NCI-H2081 treated with DMSO at 0.1 percent for 48 hours (cell line): ENCODE data around the gene PLSCR2.
"Not testable (repeated sequence)": the region's sequence is repeated elsewhere in the genome, so short reads cannot be mapped to it uniquely, and the experiment has no call there.

ENCODE experiments used
- DNase-seq: peaks from one replicate; lab custom pipeline; 2025; lab: John Stamatoyannopoulos, UW

PLSCR2 gene

DNA sequence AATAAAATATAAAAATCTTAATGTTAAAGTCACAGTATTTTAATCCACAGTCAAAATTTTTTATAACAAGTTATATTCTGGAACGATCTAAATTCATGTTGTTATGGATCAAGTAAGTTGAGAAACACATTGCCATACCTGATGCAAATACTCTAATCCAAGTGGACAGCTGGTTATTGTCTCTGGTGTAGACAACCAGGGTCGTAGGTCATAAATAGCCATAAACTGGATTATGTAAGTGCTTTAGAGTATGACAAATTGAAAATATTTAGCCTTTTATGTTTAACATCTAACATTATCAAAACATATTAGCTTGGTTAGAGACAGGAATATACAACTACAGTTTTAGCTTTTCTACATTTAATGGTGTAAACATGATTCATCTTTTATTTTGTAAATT is 53.0 kb downstream of the PLSCR2 start:
- DNase-seq = no peak

DNA sequence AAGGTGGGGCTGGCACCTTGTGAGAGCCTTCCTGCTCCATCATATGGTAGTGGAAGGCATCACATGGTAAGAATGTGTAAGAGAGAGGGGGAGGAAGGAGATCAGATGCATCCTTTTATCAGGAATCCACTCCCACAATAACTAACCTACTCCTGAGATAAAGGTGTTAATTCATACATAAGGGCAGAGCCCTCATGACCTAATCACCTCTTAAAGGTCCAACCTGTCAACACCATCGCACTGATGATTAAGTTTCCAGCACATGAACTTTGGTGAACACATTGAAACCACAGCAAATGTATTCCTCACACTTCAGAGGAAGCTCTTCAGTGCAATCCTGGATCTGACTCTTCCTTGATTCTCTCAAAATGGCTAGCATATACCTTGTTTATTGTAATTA is 55.4 kb downstream of the PLSCR2 start:
- no peak for DNase-seq

DNA sequence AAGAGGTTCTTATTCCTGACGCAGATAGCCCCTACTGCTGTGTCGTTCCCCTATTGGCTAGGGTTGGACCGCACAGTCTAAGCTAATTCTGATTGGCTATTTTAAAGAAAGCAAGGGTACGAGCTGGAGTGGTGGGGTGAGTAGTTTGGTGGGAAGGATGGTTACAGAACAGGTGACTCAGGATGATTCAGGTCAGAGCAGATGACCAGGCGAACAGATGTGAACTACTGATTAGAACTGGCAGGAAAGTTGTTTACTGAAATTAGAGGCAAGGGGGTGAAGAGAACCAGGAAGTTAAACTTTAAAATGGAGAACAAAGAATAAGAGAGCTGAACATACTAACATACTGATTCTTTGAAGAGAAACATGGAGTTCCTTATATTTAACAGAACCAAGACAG is 56.6 kb downstream of the PLSCR2 start:
- not testable (repeated sequence) for DNase-seq

DNA sequence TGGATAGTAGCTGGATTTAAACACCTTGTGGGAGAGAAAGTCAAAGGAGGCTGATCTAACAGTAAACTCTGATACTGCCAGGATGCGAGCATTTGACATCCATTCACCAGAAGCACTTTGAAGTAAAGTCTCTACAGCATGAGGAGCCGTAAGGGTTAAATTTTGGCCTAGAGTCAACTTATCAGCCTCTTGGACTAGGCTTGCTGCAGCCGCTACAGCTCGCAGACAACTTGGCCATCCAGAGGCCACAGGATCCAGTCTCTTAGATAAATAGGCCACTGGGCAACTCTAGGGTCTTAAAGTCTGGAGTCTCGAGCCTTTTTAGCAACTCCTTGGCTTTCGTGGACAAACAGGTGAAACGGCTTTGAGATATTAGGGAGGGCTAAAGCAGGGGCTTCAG is 61.4 kb downstream of the PLSCR2 start:
- no peak for DNase-seq

DNA sequence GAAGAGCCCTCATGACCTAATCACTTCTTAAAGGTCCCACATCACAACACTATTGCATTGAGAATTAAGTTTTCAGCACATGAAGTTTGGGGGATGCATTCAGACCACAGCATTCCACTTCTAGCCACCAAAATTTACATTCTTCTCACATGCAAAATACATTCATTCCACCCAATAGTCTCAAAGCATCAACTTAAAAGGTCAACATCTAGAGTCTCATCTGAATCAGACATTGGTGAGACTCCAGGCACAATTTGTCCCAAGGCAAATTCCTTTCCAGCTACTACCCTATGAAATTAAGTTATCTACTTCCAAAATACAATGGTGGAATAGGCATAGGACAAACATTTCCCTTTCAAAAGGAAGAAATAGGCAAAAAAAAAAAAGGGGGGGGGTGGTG is 64.9 kb downstream of the PLSCR2 start:
- no peak for DNase-seq

DNA sequence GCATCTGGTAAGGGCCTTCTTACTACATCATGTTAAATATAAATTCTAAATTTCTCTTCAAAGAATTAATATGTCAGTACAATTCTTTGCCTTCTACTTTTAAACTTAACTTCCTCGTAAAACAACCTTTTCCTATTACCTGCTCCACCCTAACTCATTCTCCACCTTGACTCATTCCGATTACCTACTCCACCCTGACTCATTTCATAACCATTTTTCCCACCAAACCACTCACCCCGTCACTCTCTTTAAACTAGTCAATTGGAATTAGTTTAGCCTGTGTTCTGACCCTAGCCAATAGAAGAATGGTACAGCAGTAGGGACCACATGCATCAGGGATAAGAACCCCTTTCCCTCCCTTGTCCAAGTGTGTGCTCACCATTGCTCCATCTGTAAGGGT is 65.6 kb downstream of the PLSCR2 start:
- no peak for DNase-seq

DNA sequence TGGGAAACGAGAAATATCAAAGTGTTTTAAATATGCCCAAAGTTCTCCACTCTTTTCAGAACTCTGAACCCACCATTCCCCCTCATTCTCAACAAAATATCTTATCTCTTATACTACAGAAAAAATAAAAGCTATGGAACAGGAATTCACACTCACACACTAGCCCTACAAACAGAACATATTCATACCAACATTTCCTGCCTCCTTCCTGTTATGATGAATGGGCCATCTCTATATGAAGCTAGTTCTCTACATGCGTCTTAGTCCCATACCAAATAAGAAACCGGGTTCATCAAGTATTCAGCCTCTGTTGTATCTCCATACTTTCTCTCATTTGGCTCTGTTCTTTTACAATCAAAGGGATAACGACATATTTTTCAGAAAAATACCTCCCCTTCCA is 72.6 kb downstream of the PLSCR2 start:
- no peak for DNase-seq

DNA sequence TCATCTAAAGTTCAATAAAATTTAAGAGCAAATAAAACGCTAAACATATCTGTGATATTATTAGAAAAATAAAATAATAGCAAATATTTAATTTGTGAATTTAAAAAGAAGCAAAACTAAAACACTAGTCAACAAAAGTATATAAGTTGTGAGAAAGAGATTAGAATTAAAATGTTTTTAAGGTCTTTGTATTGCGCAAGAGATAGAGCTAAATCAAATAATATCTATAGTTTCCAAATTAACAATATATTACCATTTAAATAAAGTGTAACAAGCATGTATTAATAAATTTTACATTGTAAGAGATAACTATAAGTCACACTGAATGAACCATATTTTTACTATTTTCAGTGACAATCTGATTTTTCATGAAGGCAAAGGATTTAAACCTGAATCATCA is 74.2 kb downstream of the PLSCR2 start:
- no peak for DNase-seq

DNA sequence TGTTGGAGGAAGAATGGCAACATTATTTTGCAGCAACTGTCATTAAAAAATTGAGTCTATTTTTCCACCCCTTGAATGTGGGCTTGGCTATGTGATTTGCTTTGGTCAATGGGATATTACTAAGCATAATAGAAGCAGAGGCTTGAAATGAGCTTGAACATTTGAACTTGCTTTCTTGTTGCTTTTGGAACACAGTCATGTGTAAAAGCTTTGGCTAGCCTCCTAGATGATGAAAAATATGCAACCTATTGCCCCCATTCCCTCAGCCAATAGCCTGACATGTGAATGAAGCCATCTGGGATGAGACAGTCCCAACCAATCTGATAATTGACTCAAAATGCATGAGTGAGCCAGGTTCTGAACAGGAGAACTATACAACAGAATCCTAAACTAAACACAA is 78.4 kb downstream of the PLSCR2 start:
- DNase-seq = no peak

DNA sequence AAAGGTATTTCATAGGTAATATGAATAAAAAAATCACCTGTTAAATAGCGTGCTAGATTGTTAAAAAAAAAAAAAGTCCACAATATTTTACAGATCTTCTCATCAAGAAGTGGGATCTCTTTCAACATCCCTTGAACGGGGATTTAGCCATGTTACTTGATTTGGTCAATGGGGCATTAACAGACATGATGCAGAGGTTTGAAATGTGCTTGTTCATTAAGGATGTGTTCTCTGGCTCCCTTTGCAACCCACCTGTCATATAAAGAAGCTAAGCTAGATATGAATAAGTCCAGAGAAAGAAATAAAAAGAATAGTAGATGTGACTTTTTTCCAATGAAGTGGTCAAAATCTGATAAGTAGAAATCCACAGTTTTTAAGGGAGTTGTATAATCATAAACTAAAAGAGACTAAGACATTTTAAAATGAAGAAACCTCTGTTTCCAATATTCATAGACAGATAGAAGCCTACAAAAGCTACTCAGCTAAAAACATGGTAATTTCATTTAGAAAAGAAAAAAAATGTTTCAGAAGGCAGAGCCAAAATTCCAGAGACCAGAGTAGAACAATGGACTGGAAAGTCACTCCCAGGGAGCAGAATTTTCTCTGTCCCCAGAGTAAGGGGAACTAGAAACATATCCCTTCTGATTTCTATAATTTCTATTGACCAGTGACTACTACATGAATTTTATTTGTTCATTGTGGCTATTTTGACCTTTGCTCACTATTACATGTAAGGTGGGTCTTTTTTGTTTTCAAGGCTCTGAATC is 79.2 kb downstream of the PLSCR2 start:
- no peak for DNase-seq

DNA sequence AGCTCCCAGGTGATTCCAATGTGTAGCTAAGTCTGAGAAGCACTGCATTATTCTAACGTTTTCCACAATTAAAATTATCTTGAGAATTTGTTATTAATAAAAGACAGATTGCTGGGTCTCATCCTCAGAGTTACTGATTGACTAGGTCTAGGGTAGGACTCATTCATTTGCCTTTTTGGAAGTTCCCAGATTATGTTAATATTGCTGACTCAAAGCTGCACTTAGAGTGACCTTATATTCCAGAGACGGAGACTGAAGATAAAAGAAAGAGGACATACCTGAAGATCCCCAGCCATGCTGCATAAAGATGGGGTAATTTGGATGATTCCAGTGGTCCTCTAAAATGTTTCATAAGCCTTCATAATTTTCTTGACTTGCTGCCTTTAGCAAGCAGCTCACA is 81.8 kb downstream of the PLSCR2 start:
- DNase-seq = no peak

DNA sequence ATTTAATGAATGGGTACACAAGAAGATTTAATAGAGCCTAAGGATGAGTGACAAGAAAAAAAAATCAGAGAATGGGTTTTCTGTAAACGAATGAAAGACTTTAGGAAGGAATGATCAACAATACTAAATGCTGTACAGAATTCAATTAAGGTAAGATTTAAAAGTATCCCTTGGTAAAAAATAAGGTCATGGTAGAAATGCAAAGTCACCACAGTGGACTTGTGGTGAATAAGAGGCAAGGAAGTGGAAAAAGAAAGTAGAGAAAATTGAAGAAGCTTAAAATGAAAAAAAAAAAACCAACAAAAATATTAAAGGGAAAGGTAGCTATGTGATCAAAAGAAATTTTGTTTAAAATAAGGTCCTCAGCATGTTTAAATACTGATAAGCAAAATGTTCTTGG is 82.4 kb downstream of the PLSCR2 start:
- DNase-seq = no peak

DNA sequence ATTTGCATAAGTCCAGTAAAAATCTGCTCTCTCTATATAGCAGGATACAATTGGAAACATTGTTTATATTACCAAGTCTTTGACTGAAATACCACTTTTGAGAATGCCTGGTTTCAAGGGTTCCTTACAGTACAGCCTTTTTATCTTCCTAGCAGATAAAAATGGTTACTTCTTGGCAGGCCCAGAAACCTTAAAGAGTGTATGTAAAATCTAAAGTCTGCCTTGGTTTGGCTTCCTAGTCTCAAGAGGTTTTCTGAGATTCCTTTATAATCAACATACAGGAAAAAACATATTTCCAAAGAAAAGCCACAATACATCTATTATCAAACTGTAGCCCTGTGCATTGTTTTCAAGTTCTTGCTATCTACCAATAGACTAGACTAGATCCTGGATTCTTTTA is 84.6 kb downstream of the PLSCR2 start:
- DNase-seq = no peak
